Endometrial microvascular endothelial cells (primary cell): ENCODE data around the gene SMOC2. TPM values are rescaled to one million over a fixed set of nuclear protein-coding genes. Genes with fewer than 3 reads are reported as not detected.

Source experiments
- in situ Hi-C: cut with HindIII; loops from 2 replicates; pipeline ENCODE4 v1.10.0; 2017; ENCODE audit warnings: low sequenced_read_pairs, low pct_unique_long_range_greater_than_20kb; ENCODE audit errors: inconsistent ontology term
- total RNA-seq: library from RNA; depleted of rRNA; stranded (reverse); fragments of >200 nt; gene quantifications from one replicate; pipeline ENCODE4 v1.2.3, GENCODE V29; 2015; ENCODE audit errors: inconsistent ontology term

The SMOC2 gene
- total RNA-seq, 1 donor from 2014 or later = not detected

DNA sequence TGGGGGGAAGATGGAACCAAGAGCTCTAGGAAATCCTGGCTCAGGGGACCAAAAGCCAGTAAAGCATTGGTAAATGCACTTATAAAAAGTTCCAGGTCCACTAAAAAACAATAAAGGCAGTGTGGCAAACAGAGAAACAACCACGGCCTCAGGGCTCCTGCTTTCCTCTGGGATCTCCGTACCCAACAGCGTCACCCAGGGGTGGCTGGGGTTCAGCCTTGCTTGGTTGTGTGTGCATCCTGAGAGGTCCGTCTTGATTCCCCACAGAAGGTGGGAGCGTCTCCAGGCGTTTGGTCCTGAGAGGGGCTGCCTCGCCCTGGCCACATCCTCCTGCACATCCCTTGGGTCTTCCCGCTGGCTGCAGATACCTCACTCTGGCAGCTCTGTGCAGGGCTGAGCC is 60.6 kb downstream of the SMOC2 start:
- in situ Hi-C loops = no loop called here

DNA sequence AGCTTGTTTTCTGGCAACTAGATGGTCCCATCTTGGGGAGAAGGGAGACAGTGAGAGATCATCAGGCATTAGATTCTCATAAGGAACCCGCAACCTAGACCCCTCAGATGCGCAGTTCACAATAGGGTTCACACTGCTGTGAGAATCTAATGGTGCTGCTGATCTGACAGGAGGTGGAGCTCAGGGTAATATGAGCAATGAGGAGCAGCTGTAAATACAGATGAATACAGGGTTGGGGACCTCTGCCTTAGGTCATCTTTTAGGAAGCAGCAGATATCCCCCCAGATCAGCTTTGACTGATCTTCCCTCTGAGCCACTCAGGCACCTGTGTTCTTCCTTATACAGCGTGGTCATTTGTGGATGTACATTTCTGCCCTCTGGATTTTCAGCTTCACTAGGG is 63.4 kb downstream of the SMOC2 start:
- in situ Hi-C loops = no loop called here

- in situ Hi-C loops = no loop called here
Observed at GRCh38 chr6:168506460-168506859, 65.5 kb downstream of the SMOC2 start.

- in situ Hi-C loops = no loop called here
Observed at GRCh38 chr6:168507297-168507696, 66.3 kb downstream of the SMOC2 start.

GRCh38 chr6:168507730-168508129 is 66.7 kb downstream of the SMOC2 start:
- in situ Hi-C loops = no loop called here

DNA sequence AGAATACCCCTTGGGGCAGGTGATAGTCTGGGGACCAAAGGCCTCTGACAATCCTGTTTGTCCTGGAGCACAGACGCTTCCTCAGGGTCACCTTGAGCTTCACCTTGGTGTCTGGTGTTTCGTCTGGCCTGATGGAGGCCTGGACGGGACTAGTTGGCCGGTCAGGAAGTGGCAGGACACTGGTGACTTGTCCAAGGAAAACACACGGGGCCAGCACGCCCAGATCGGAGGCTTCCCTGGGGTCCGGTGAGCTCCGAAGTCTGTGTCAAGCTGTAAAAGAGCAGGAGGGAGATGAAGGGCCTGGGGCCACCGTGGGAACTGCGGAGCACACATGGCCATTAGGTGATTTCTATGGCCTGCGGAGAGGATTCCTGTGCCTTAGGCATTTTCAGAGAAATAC is 67.9 kb downstream of the SMOC2 start:
- in situ Hi-C loops = no loop called here

DNA sequence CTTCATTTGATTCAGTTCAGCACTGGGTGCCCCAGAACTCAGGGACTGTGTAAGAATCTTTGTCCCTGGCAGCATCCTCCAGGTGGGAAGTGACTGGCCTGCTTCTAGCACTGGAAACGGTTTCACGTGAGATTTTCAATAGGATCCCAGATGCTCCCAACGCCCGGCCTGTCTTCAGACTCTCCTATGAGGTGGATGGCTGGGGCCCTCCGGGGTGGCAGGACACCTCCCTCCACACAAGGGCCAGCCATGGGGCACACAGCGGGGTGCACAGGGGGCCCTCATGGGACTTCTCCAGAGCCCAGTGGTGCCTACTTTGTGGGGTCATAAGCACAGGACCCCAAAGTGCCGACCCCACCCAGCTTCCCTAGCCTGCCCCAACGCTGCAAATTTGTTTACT is 72.8 kb downstream of the SMOC2 start:
- in situ Hi-C loops = no loop called here

- in situ Hi-C loops = no loop called here
Observed at GRCh38 chr6:168514216-168514615, 73.2 kb downstream of the SMOC2 start.

DNA sequence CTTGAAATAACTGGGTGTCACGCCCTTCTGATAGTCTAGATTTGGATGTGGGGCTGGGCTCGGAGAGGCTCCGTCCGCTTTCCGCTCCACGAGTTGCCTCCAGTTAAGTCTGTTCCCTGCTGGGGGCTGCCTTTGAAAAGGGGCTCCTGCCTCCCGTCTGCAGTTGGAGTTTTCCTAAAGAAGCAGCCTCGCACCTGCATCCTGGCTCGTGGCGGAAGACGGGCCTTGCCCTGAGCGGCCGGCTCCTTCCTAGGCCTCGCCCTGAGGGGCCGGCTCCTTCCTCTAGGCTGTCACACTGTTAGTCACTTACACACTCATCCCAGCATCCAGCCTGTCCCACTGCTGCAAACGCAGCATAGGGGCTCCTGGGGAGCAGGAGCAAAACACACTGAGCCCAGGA is 74.4 kb downstream of the SMOC2 start:
- in situ Hi-C loops = no loop called here

- in situ Hi-C loops = no loop called here
Observed at GRCh38 chr6:168516944-168517741, 76.2 kb downstream of the SMOC2 start.

- in situ Hi-C loops = no loop called here
Observed at GRCh38 chr6:168517742-168518347, 76.9 kb downstream of the SMOC2 start.

DNA sequence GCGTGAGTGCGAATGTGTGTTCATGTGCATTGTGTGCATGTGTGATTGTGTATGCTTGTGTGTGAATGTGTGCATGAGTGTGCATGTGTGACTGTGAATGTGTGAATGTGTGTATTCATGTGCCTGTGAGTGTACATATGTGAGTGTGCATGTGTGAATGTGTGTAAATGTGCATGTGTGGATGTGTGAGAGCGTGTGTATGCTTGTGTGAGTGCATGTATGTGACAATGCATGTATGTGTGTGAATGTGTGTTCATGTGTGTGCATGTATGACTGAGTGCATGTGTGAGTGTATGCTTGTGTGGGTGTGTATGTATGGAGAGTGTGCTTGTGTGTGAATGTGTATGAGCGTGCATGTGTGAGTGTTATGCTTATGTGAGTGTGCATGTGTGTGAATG is 77.4 kb downstream of the SMOC2 start:
- in situ Hi-C loops = no loop called here

DNA sequence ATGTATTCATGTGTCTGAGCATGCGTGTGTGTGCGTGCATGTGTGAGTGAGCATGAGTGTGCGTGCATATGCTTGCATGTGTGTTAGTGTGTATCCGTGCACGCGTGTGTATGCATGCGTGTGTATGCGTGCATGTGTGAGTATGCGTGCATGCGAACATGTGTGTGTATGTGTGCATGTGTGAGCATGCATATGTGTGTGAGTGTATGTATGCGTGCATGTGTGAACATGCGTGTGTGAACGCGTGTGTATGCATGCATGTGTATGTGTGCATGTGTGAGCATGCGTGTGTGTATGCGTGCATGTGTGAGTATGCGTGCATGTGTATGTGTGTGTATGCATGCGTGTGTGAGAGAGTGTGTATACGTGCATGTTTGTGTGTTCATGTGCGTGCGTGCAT is 77.9 kb downstream of the SMOC2 start:
- in situ Hi-C loops = no loop called here

DNA sequence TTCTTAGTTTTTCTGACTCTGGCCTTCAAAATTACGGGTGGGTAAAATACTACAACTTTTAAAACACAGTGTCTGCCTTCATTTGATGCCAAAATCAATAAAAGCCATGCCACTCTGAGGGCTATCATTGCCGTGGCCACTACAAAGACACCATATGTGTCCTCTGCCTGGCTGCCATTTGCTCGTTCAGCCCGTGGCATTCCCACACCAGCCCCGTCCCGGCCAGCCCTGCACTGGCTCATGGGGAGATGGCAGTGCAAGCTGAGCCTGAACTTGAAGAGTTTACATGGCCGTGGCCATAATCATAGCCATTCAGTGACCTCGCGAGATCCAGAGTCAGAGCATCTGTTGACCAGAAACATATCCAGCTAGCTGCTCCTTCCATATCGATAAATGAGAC is 79.2 kb downstream of the SMOC2 start:
- in situ Hi-C loops = no loop called here

GRCh38 chr6:168524571-168525001 is 83.6 kb downstream of the SMOC2 start:
- in situ Hi-C loops = no loop called here

DNA sequence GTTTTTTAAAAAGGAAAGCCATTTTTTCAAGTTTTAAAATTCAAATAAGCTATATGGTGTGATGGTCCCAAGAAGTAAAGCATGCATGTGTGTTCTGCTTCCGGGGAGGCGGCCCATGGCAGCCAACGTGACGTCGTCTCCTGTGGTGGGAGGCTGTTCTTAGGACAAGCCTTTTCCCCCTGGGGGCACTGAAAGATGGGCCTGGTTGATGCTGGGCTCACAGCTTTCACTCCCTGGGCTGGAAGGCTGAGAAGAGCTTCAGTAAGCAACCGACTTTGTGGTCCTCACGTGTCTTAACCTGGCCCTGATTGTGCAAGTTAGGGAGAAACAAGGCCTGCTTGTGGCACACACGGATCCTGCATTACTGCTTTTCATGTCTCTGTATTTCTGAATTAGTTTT is 84.1 kb downstream of the SMOC2 start:
- in situ Hi-C loops = no loop called here

- in situ Hi-C loops = no loop called here
Observed at GRCh38 chr6:168525926-168526630, 85.1 kb downstream of the SMOC2 start.

DNA sequence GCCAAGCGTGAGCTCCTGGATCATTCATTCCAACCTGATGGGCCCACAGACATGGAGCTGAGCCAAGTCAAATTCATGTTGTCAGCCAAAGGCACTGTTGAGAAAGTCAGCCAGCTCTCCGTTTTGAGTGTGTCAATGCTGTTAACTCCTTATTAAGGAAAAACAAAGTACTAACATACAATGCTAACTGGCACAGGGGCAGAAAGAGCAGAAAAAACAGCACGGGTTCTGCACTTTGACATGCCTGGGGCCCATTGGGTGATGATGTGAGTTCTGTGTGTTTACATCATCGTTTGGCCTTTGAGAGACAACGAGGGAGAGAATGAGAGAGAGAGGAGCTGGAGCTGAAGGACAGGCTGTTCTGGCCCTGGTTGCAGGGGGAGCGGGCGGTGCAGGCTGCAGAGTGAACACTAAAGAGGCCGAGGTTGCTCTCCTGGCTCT is 85.9 kb downstream of the SMOC2 start:
- in situ Hi-C loops = no loop called here

DNA sequence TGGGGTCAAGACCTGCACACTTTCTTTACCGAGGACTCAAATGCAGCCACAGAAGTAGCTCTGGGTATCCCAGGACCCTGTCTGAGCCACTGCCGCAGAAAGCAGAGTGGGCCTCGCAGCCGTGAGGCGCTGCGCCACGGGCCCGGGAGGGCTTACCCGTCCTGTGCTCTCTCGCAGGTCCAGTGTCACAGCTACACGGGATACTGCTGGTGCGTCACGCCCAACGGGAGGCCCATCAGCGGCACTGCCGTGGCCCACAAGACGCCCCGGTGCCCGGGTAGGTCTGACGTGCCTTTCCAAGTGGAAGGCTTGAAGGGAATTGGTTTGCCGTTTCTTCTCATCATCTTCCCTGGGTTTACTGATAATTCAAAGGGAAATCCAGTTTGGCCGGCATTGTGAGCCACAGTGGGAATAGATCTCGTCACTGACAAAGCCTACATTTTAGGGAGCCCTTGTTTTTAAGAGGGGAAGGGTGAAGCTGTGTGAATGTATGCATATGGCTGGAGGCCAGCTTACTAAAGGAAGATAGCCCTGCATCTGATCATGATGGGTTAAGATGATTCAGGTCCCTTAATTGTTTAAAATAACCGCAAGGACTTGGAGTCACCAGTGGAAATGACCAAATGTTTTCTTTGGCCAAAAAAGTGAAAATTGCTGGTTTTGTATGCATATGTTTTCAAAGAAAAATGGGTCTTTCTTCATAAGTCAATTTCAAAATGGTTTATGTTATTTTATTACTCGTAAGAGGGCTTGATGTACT is 86.6 kb downstream of the SMOC2 start:
- in situ Hi-C loops = no loop called here
